HepG2 (cell line): Measurements from ENCODE around the gene CNEP1R1. TPM values are rescaled to one million over a fixed set of nuclear protein-coding genes. Genes with fewer than 3 reads are reported as not detected.

Source experiments
- ATM ChIP-seq: fragments of 450-650 bp; IDR thresholded peaks from 2 replicates; pipeline ENCODE4 v1.7.1; 2017; ENCODE audit warnings: mild to moderate bottlenecking, borderline replicate concordance
- DMTF1 ChIP-seq: sonication (generic); formaldehyde crosslinking; IDR thresholded peaks from 2 replicates; pipeline ENCODE4 v1.4.0; 2020; ENCODE audit warnings: mild to moderate bottlenecking, missing genetic modification reagents
- EED ChIP-seq: sonication (generic); formaldehyde crosslinking; IDR thresholded peaks from 2 replicates; pipeline ENCODE4 v1.5.0; 2020; ENCODE audit warnings: mild to moderate bottlenecking, missing genetic modification reagents
- EP300 ChIP-seq, 3 experiments: sonication (generic) in 1 of 3; formaldehyde crosslinking in 1 of 3; IDR thresholded peaks; 2 replicates each; pipeline versions ENCODE4 v1.5.1 to v1.6.1; 2011 to 2020; ENCODE audit warnings: low read depth in 2 of 3, low read length in 2 of 3, borderline replicate concordance in 1 of 3, improper control_type of control experiment in 1 of 3, mild to moderate bottlenecking in 1 of 3, missing genetic modification reagents in 1 of 3, moderate library complexity in 1 of 3
- ESRRA ChIP-seq: sonication (generic); formaldehyde crosslinking; IDR thresholded peaks from 2 replicates; pipeline ENCODE4 v1.5.1; 2020; ENCODE audit warnings: mild to moderate bottlenecking, low read depth, missing genetic modification reagents
- HMGXB3 ChIP-seq: sonication (generic); formaldehyde crosslinking; IDR thresholded peaks from 2 replicates; pipeline ENCODE4 v1.4.0; 2020; ENCODE audit warnings: missing genetic modification reagents, borderline replicate concordance
- HNF4G ChIP-seq, 2 experiments: sonication (generic) in 1 of 2; formaldehyde crosslinking in 1 of 2; IDR thresholded peaks; 2 replicates each; pipeline versions ENCODE4 v1.4.0 to v1.6.1; 2011 to 2020; ENCODE audit warnings: borderline replicate concordance in 2 of 2, low read depth in 2 of 2, mild to moderate bottlenecking in 2 of 2, low read length in 1 of 2, missing genetic modification reagents in 1 of 2, moderate library complexity in 1 of 2
- JARID2 ChIP-seq: sonication (generic); formaldehyde crosslinking; IDR thresholded peaks from 2 replicates; pipeline ENCODE4 v1.8.1; 2023; ENCODE audit warnings: missing genetic modification reagents, inconsistent platforms; ENCODE audit not compliant: insufficient replicate concordance
- KMT2B ChIP-seq: IDR thresholded peaks from 2 replicates; pipeline ENCODE4 v1.6.1; 2016; ENCODE audit warnings: missing genetic modification reagents, missing compliant biosample characterization
- MAX ChIP-seq: IDR thresholded peaks from 2 replicates; pipeline ENCODE4 v1.6.1; 2012; ENCODE audit warnings: inconsistent platforms
- MTA1 ChIP-seq: sonication (generic); formaldehyde crosslinking; IDR thresholded peaks from 2 replicates; pipeline ENCODE4 v1.4.0; 2020; ENCODE audit warnings: missing genetic modification reagents, mild to moderate bottlenecking, borderline replicate concordance
- PBX3 ChIP-seq: sonication (generic); formaldehyde crosslinking; IDR thresholded peaks from 2 replicates; pipeline ENCODE4 v1.8.1; 2023; ENCODE audit warnings: missing genetic modification reagents, inconsistent platforms, borderline replicate concordance
- PHF20 ChIP-seq: sonication (generic); formaldehyde crosslinking; IDR thresholded peaks from 2 replicates; pipeline ENCODE4 v1.5.0; 2020; ENCODE audit warnings: mild to moderate bottlenecking, missing genetic modification reagents
- SRSF9 ChIP-seq: fragments of 200-400 bp; formaldehyde crosslinking; IDR thresholded peaks from 2 replicates; pipeline ENCODE4 v1.6.1; 2018; ENCODE audit warnings: borderline replicate concordance, mild to moderate bottlenecking, low read depth, low read length; ENCODE audit not compliant: insufficient read depth, poor library complexity, severe bottlenecking
- TBP ChIP-seq: sonication (generic); formaldehyde crosslinking; IDR thresholded peaks from 2 replicates; pipeline ENCODE4 v1.5.0; 2020; ENCODE audit warnings: missing genetic modification reagents
- ZBTB42 ChIP-seq: sonication (generic); formaldehyde crosslinking; IDR thresholded peaks from 2 replicates; pipeline ENCODE4 v1.5.0; 2020; ENCODE audit warnings: mild to moderate bottlenecking, missing genetic modification reagents
- ZNF138 ChIP-seq: sonication (generic); formaldehyde crosslinking; IDR thresholded peaks from 2 replicates; pipeline ENCODE4 v1.5.0; 2020; ENCODE audit warnings: mild to moderate bottlenecking, low read depth, missing genetic modification reagents
- ZNF510 ChIP-seq: sonication (generic); formaldehyde crosslinking; IDR thresholded peaks from 2 replicates; pipeline ENCODE4 v1.4.0; 2020; ENCODE audit warnings: low read depth, mild to moderate bottlenecking, missing genetic modification reagents
- ZNF703 ChIP-seq: sonication (generic); formaldehyde crosslinking; IDR thresholded peaks from 2 replicates; pipeline ENCODE4 v1.5.1; 2020; ENCODE audit warnings: missing genetic modification reagents, mild to moderate bottlenecking, moderate library complexity, borderline replicate concordance
- ZNF780A ChIP-seq: sonication (generic); formaldehyde crosslinking; IDR thresholded peaks from 2 replicates; pipeline ENCODE4 v1.8.0; 2022; ENCODE audit warnings: mild to moderate bottlenecking, missing genetic modification reagents, moderate library complexity
- ZNF879 ChIP-seq: sonication (generic); formaldehyde crosslinking; IDR thresholded peaks from 2 replicates; pipeline ENCODE4 v1.8.1; 2023; ENCODE audit warnings: missing genetic modification reagents
- polyA plus RNA-seq, 8 experiments: library from polyadenylated mRNA; depleted of rRNA in 3 of 8; stranded (reverse) in 7 of 8; unstranded in 1 of 8; fragments of >200 nt; fragmentation: Illumina TruSeq in 4 of 8; extraction: Trizol in 4 of 8; gene quantifications; 2 replicates each; pipeline versions ENCODE4 v1.2.1 to v1.2.3, GENCODE V29; 2011 to 2016; ENCODE audit warnings: low read depth in 4 of 8, missing spikeins in 1 of 8, mixed read lengths in 1 of 8; ENCODE audit not compliant: insufficient read depth in 1 of 8
- total RNA-seq, 5 experiments: library from RNA; depleted of rRNA; stranded (reverse); fragments of >200 nt; fragmentation: Illumina TruSeq; extraction: Trizol; gene quantifications; 2 replicates each; pipeline ENCODE4 v1.2.3, GENCODE V29; 2016; ENCODE audit warnings: low read depth in 1 of 5

The CNEP1R1 gene
- total and polyA plus RNA-seq, 2 of the 13 experiments (the other 11 are each of a cell fraction or from before 2014, with no cell fraction given) = 23.6 to 26.8 TPM

- TF ChIP-seq HNF4G (IDR thresholded peaks at IDR 0.05; ENCODE audit: borderline replicate concordance, low read depth, low read length) = peak; percentile 65
- TF ChIP-seq HNF4G (CRISPR knock-in tag; IDR thresholded peaks at IDR 0.05; ENCODE audit: borderline replicate concordance, low read depth) = no peak
- no peak for TF ChIP-seq PBX3
- no peak for TF ChIP-seq KMT2B (CRISPR knock-in tag)
- no peak for TF ChIP-seq TBP (CRISPR knock-in tag)
- TF ChIP-seq MAX = 0 out of 2 replicates have a peak, but pooled peaks have one; percentile 30
- TF ChIP-seq ZNF510 (CRISPR knock-in tag) = no peak
- no peak for TF ChIP-seq MTA1 (CRISPR knock-in tag)
- TF ChIP-seq ATM = no peak
- 0 out of 2 replicates have a peak, but pooled peaks have one; percentile 42 for TF ChIP-seq ESRRA
- no peak for TF ChIP-seq DMTF1 (CRISPR knock-in tag)
- no peak for TF ChIP-seq JARID2 (CRISPR knock-in tag)
- no peak for TF ChIP-seq EED (CRISPR knock-in tag)
- peak; percentile 59; the same call in 1 of the 2 replicates for TF ChIP-seq HMGXB3 (CRISPR knock-in tag)
- no peak for TF ChIP-seq SRSF9
- no peak for TF ChIP-seq ZNF703 (CRISPR knock-in tag)
- TF ChIP-seq PHF20 (CRISPR knock-in tag) = no peak
- peak in 1 of 2 experiments; percentile 87; a peak in 2 of 4 replicates for TF ChIP-seq EP300 (IDR thresholded peaks at IDR 0.05; ENCODE audit: low read depth in 2 of 2, low read length in 2 of 2)
- peak; percentile 82 for TF ChIP-seq EP300 (CRISPR knock-in tag; IDR thresholded peaks at IDR 0.05; ENCODE audit: borderline replicate concordance)
- TF ChIP-seq ZBTB42 = no peak
- no peak for TF ChIP-seq ZNF780A (CRISPR knock-in tag)
- no peak for TF ChIP-seq ZNF879 (CRISPR knock-in tag)
- no peak for TF ChIP-seq ZNF138 (CRISPR knock-in tag)
Observed at GRCh38 chr16:50035468-50035992, 10.5 kb downstream of the CNEP1R1 start (continued).
